ENCODE data around the gene GARIN3. TPM values are rescaled to one million over a fixed set of nuclear protein-coding genes. Genes with fewer than 3 reads are reported as not detected.
"Not testable (repeated sequence)": the region's sequence is repeated elsewhere in the genome, so short reads cannot be mapped to it uniquely, and the experiment has no call there.

Gene GARIN3
- polyA plus RNA-seq (ENCODE audit: insufficient read length): not detected
- long read RNA-seq, donor 1: 0 reads
- long read RNA-seq, donor 2: 0 reads
- long read RNA-seq, donor 3: 0 reads
- long read RNA-seq, donor 4: 0 reads
- long read RNA-seq, donor 5: 0 reads
- long read RNA-seq, donor 6: 0 reads
- long read RNA-seq, donor 7: 0 reads
- long read RNA-seq, donor 8: 0 reads

- no peak for DNase-seq
Measured at GRCh38 chr5:157166214-157167213, at the start of gene GARIN3. TSS of gene GARIN3 (minus strand) at chr5:157166264. CDS start at chr5:157166168, 96 bp downstream.

- no peak for DNase-seq
Measured at GRCh38 chr5:157215514-157216167, 49.6 kb upstream of the GARIN3 start.

DNA sequence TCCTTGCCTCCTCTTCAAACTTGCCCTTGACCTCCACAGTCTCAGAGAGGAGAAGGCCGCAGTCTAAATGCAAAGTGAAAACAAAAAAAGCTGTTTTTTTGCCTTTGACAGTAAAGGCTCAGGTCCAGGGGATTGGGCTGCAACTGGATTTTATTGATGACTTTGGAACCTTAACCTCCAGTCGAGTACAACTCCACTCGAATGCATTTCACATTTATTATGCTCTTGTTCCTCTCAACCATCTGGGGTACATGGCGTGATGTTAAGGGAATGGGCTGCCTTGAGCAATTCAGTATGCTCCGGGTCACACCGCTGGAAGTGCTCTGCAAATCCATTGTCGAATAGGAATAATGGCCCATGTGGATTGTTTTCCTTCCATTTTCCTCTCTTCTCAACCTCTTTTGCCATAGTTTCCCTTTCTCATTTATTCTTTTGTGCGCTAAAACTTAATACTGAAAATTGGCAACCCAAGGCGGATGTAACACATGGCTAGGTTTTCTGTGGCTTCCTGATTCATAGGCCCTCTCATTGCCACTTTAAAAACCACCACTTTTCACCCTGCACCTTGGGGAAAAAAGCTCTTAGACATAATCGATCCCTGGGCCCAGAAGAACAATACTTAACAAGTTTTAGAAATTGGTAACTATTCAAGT, 48.9 kb upstream of the GARIN3 start:
- no peak for DNase-seq

GRCh38 chr5:157214415-157214814, 48.4 kb upstream of the GARIN3 start:
- DNase-seq: no peak

GRCh38 chr5:157213527-157214243, 47.6 kb upstream of the GARIN3 start:
- DNase-seq: no peak

DNA sequence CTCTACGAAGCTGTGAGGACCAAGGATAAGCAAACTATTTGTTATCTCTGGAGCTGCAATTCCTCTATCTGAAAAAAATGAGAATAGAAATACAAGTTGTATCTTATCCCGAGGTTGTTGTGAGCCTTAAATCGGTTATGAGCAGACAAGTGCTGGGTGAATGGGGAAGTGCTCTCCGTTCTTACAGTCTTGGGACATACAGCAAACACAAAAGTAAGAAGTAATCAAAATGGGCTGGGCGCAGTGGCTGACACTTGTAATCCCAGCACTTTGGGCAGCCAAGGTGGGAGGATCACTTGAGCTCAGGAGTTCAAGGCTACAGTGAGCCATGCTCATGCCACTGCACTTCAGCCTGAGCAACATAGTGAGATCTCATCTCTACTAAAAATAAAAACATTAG, 46.2 kb upstream of the GARIN3 start:
- DNase-seq: no peak

- DNase-seq: not testable (repeated sequence)
Measured at GRCh38 chr5:157210652-157211051, 44.6 kb upstream of the GARIN3 start.

- no peak for DNase-seq
Measured at GRCh38 chr5:157205708-157206107, 39.6 kb upstream of the GARIN3 start.

DNA sequence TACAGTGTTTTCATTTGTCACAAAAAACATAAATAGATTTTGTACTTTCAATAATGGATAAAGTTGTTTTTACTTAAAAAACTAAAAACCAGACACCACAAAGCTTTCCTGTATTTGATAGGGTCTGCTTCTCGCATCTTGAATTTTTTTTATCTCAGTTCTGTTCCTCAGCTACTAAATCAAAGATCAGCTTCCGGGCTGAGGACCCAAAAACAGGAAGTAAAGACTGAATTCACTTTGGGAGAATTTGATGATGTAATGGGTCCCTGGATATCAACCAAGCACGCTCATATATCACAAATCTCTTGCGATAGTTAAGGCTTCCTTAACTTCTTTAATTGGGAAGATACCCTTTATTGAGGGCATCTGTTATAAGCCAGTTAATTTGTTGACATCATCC, 38.7 kb upstream of the GARIN3 start:
- no peak for DNase-seq

DNA sequence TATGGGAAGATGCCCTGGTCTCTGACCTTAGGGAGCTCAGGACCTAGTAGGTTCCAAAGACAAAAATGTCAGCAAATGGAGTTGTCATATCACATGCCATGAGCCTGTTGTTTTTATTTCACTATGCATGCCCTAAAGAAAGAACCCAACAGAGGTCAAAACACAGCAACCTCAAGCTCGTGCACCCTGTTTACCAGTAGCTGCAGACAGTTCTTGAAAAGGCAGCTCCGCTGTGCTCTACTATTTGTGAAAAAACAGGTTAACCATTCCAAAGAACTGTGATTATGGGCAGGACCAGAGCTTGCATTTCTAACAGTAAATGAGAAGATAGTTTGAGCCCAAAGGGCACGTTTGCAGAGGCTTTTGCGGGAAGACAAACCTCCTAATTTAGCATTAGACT, 37.4 kb upstream of the GARIN3 start:
- DNase-seq: no peak

GRCh38 chr5:157201857-157202256, 35.8 kb upstream of the GARIN3 start:
- no peak for DNase-seq

- DNase-seq: no peak
Measured at GRCh38 chr5:157198277-157198986, 32.4 kb upstream of the GARIN3 start.

DNA sequence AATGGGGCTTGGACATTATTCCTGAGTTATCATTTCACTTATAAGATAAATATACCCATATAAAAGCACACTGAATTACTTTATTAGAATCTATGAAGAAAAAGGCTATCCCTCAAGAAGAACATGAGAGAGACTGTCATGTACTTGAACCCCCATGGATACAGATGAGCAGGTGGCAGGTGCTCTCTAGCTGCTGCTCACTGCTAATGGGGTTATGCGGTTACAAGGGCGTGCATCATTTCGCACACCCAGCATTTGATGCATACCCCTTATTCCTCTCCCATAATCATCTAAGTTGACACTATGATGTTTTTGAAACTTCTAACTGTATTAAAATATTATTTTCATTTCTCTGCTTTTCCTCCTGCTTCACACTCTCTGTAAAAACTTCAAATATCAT, 31.0 kb upstream of the GARIN3 start:
- DNase-seq: no peak

- no peak for DNase-seq
Measured at GRCh38 chr5:157196045-157196444, 30.0 kb upstream of the GARIN3 start.

- no peak for DNase-seq
Measured at GRCh38 chr5:157193699-157194424, 27.8 kb upstream of the GARIN3 start.

DNA sequence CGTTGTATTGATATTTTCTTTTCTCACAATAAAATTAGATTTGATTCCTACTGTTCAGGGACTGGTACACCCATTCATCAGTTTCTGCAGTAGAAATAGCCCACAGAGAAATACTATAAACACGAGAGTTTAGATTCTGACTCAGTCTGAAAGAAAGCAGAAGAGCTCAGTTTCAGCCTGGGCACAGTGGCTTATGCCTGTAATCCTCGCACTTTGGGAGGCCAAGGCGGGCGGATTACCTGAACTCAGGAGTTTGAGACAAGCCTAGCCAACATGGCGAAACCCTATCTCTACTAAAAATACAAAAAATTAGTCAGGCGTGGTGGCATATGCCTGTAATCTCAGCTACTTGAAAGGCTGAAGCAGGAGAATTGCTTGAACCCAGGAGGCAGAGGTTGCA, 23.2 kb upstream of the GARIN3 start:
- DNase-seq: no peak

DNA sequence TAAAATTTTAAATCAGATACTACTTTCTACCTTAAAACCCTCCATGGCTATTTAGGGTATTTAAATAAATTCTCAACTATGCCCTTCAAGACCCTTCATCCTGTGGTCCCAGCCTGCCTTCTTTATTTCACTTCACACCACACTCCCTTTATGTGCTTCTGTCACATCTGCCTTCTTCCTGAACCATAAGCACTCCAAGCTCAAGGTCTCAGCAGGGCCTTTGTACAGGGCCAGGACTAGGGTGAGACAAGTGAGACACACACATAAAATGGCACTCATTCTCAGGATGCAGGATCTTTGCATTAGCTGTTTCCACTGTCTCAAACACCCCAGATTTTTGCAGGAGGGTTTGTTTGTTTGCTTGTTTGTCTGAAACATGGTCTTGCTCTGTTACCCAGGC, 22.2 kb upstream of the GARIN3 start:
- no peak for DNase-seq

- DNase-seq: no peak
Measured at GRCh38 chr5:157187046-157187754, 21.1 kb upstream of the GARIN3 start.

DNA sequence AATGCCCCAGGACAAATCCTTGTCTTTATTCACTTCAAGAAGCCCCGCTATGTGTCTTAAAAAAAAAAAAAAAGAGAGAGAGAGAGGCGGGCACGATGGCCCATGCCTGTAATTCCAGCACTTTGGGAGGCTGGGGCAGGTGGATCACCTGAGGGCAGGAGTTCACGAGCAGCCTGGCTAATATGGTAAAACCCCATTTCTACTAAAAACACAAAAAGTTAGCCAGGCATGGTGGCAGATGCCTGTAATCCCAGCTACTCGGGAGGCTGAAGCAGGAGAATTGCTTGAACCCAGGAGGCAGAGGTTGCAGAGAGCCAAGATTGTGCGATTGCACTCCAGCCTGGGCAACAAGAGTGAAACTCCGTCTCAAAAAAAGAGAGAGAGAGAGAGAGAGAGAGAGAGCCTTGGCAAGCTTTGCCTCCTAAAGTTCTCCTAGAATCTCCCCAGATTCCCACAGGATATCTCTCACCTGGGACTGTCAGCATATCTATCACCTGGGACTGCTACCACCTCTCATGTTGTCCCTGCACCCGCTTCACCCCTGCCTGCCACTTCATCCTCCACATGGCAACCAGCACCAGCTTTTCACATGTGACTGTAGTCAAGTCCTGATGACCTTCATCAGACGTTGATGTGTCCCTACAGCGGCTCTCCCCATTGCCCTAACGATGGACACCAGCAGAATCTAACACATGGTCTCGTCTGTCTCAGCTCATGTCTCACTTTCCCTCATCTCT, 20.4 kb upstream of the GARIN3 start:
- DNase-seq: no peak
